Right lobe of liver (tissue), 4 donors: ENCODE results near the gene OPCML.

Experiments used
- CTCF ChIP-seq, 4 donors: fragments of 200-600 bp in 3 of 4; fragments of 450-650 bp in 1 of 4; IDR thresholded peaks; one replicate each; pipeline versions ENCODE4 v1.5.1 to v1.8.0; 2016 to 2022; ENCODE audit warnings: antibody characterized with exemption in 4 of 4, mild to moderate bottlenecking in 2 of 4
- POLR2A ChIP-seq: fragments of 450-650 bp; IDR thresholded peaks from one replicate; pipeline ENCODE4 v1.6.1; 2017; ENCODE audit warnings: antibody characterized with exemption, mild to moderate bottlenecking
- donor health status: DM: no; HTN: no; CAD: no.
- donor health status: DM: no; HTN: no; CAD: no.
- donor health status: DM: no; HTN: yes; CAD: no.

GRCh38 chr11:132817387-132817786 is 714.9 kb downstream of the OPCML start:
- TF ChIP-seq POLR2A (no peak), CTCF (IDR thresholded peaks at IDR 0.05) (no peak)
